NT2/D1 (cell line): Measurements from ENCODE around the gene APP.

Source experiments
- DNase-seq: peaks from one replicate; pipeline ENCODE4 v3.0.0-alpha.2; 2011; ENCODE audit warnings: low read depth, low spot score
- H3K27me3 ChIP-seq: 2 replicates; pipeline ENCODE4 v1.6.0; 2011; ENCODE audit warnings: mild to moderate bottlenecking; ENCODE audit not compliant: insufficient read length, insufficient read depth
- H3K36me3 ChIP-seq: 2 replicates; pipeline ENCODE4 v1.6.1; 2011; ENCODE audit warnings: mild to moderate bottlenecking, low read length, mixed read lengths; ENCODE audit not compliant: insufficient read depth, insufficient read length
- H3K4me1 ChIP-seq: 2 replicates; pipeline ENCODE4 v1.5.1; 2011; ENCODE audit not compliant: insufficient read depth, insufficient read length
- H3K4me3 ChIP-seq: 2 replicates; pipeline ENCODE4 v1.5.1; 2011; ENCODE audit warnings: low read depth; ENCODE audit not compliant: insufficient read length
- H3K9ac ChIP-seq: 2 replicates; pipeline ENCODE4 v1.6.0; 2011; ENCODE audit warnings: low read depth; ENCODE audit not compliant: insufficient read length
- H3K9me3 ChIP-seq: 2 replicates; pipeline ENCODE4 v1.5.1; 2011; ENCODE audit warnings: mild to moderate bottlenecking, low read length; ENCODE audit not compliant: insufficient read depth
- SUZ12 ChIP-seq: IDR thresholded peaks from 2 replicates; pipeline ENCODE4 v1.6.1; 2011; ENCODE audit not compliant: insufficient read length, insufficient read depth; ENCODE audit errors: extremely low read depth
- YY1 ChIP-seq: IDR thresholded peaks from 2 replicates; pipeline ENCODE4 v1.6.1; 2011; ENCODE audit not compliant: insufficient read length, insufficient read depth
- ZNF274 ChIP-seq: IDR thresholded peaks from 2 replicates; pipeline ENCODE4 v1.6.1; 2011; ENCODE audit warnings: mild to moderate bottlenecking, low read depth, low read length

Gene APP

GRCh38 chr21:25974964-25975363 lies 195.6 kb downstream of the APP start:
- no peaks in the 10 kb centered on the region for H3K27me3 ChIP-seq
- no peaks in the 10 kb centered on the region for H3K9me3 ChIP-seq
- no peak overlapping the region for H3K4me3 ChIP-seq
- no peak for DNase-seq
- no peak overlapping the region for H3K9ac ChIP-seq
- H3K36me3 ChIP-seq, result peaks cover 78% of the 10 kb centered on the region
- no peaks in the 10 kb centered on the region for H3K4me1 ChIP-seq
- TF ChIP-seq ZNF274 (no peak), SUZ12 (no peak), YY1 (no peak)

GRCh38 chr21:25970254-25970930 lies 200.2 kb downstream of the APP start:
- Histone ChIP-seq H3K36me3 (peaks cover 66% of the 10 kb centered on the region), H3K27me3 (no peaks in the 10 kb centered on the region), H3K4me1 (no peaks in the 10 kb centered on the region), H3K4me3 (no peak overlapping the region), H3K9ac (no peak overlapping the region), H3K9me3 (no peaks in the 10 kb centered on the region)
- DNase-seq, result no peak
- no peak for TF ChIP-seq YY1

- no peak for DNase-seq
- Histone ChIP-seq H3K27me3 (no peaks in the 10 kb centered on the region), H3K9me3 (no peaks in the 10 kb centered on the region), H3K4me1 (no peaks in the 10 kb centered on the region), H3K9ac (no peak overlapping the region), H3K4me3 (no peak overlapping the region), H3K36me3 (peaks cover 55% of the 10 kb centered on the region)
- no peak for TF ChIP-seq YY1
- TF ChIP-seq ZNF274, result no peak
- TF ChIP-seq SUZ12, result no peak
Measured at GRCh38 chr21:25967901-25968438, 202.6 kb downstream of the APP start.

- Histone ChIP-seq H3K4me1 (no peaks in the 10 kb centered on the region), H3K4me3 (no peak overlapping the region)
- DNase-seq, result no peak
Measured at GRCh38 chr21:25967181-25967900, 203.2 kb downstream of the APP start.

GRCh38 chr21:25965951-25966707 lies 204.4 kb downstream of the APP start:
- no peak overlapping the region for H3K9ac ChIP-seq
- no peak overlapping the region for H3K4me3 ChIP-seq
- no peaks in the 10 kb centered on the region for H3K27me3 ChIP-seq
- no peak for DNase-seq
- peaks cover 39% of the 10 kb centered on the region for H3K36me3 ChIP-seq
- H3K4me1 ChIP-seq, result no peaks in the 10 kb centered on the region
- TF ChIP-seq YY1 (no peak), ZNF274 (no peak), SUZ12 (no peak)
- no peaks in the 10 kb centered on the region for H3K9me3 ChIP-seq

More at GRCh38 chr21:25967181-25967900, 203.2 kb downstream of the APP start:
- peaks cover 49% of the 10 kb centered on the region for H3K36me3 ChIP-seq
- TF ChIP-seq YY1 (no peak), ZNF274 (no peak), SUZ12 (no peak)
- H3K9me3 ChIP-seq, result no peaks in the 10 kb centered on the region
- H3K27me3 ChIP-seq, result no peaks in the 10 kb centered on the region
- no peak overlapping the region for H3K9ac ChIP-seq

GRCh38 chr21:25964926-25965325 lies 205.6 kb downstream of the APP start:
- Histone ChIP-seq H3K9me3 (no peaks in the 10 kb centered on the region), H3K36me3 (peaks cover 30% of the 10 kb centered on the region), H3K4me1 (no peaks in the 10 kb centered on the region), H3K27me3 (no peaks in the 10 kb centered on the region), H3K4me3 (no peak overlapping the region), H3K9ac (no peak overlapping the region)
- DNase-seq, result no peak
- no peak for TF ChIP-seq YY1
- TF ChIP-seq SUZ12, result no peak
- TF ChIP-seq ZNF274, result no peak

- no peak for DNase-seq
- Histone ChIP-seq H3K9ac (no peak overlapping the region), H3K9me3 (no peaks in the 10 kb centered on the region), H3K4me1 (no peaks in the 10 kb centered on the region), H3K27me3 (no peaks in the 10 kb centered on the region), H3K36me3 (peaks cover 27% of the 10 kb centered on the region), H3K4me3 (no peak overlapping the region)
- TF ChIP-seq ZNF274 (no peak), YY1 (no peak), SUZ12 (no peak)
Measured at GRCh38 chr21:25964015-25964414, 206.6 kb downstream of the APP start.
